AG04450 (cell line): ENCODE results near the gene SPA17. TPM values are rescaled to one million over a fixed set of nuclear protein-coding genes. Genes with fewer than 3 reads are reported as not detected.

Experiments
- CTCF ChIA-PET: fragments of 300-600, 350-600 bp; formaldehyde crosslinking; extraction: SDS; loops from one replicate; lab custom pipeline; 2022; ENCODE audit warnings: antibody characterized with exemption, inconsistent platforms; lab: Charles Lee
- POLR2A ChIA-PET: fragments of 350-600 bp; formaldehyde crosslinking; extraction: SDS; loops from one replicate; lab custom pipeline; 2021; ENCODE audit warnings: antibody characterized with exemption, inconsistent platforms; lab: Yijun Ruan, JAX
- DNase-seq: peaks from one replicate; pipeline ENCODE4 v3.0.0-alpha.2; 2011; ENCODE audit warnings: low read depth, low spot score
- H3K27ac ChIP-seq: one replicate; pipeline ENCODE4 v1.5.1; 2012; ENCODE audit warnings: low read depth, low read length, control low read depth
- H3K27me3 ChIP-seq: one replicate; pipeline ENCODE4 v1.6.0; 2012; ENCODE audit warnings: low read length; ENCODE audit not compliant: control insufficient read depth, insufficient read depth
- H3K4me3 ChIP-seq: 2 replicates; pipeline ENCODE4 v1.5.1; 2011; ENCODE audit warnings: mild to moderate bottlenecking, low read depth, low read length, control low read depth
- H3K9me3 ChIP-seq: 2 replicates; pipeline ENCODE4 v1.5.1; 2012; ENCODE audit warnings: low read length; ENCODE audit not compliant: control insufficient read depth, insufficient read depth
- CTCF ChIP-seq: IDR thresholded peaks from 2 replicates; pipeline ENCODE4 v1.5.1; 2011; ENCODE audit warnings: low read depth, low read length, control low read depth, inconsistent platforms
- polyA plus RNA-seq: library from polyadenylated mRNA; depleted of rRNA; stranded (reverse); fragments of >200 nt; gene quantifications from 2 replicates; pipeline ENCODE4 v1.2.3, GENCODE V29; 2011

Gene SPA17
- polyA plus RNA-seq, 1 experiment = 8.4 TPM

DNA sequence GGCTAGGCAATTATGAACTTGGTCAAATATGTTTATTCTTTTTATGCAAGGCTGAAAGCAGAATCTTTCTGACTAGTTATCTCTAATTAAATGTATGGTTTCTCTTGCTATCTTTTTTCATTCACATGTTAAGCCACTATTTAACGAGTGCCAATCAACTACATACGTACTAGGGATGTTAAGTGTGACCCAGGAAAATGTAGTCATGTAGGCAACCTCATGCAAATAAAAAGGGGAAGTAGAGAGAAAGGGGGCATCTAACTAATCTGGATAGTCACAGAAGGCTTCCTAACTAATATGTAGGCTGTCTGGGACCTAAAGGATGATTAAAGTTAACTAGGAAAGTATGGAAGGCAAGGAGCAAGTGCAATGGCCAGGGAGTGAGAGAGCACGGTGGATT, 27.6 kb upstream of the SPA17 start:
- POLR2A ChIA-PET = no interaction called here
- H3K9me3 ChIP-seq = no peaks in the 10 kb centered on the region
- no peak overlapping the region for H3K27ac ChIP-seq
- no peak for TF ChIP-seq CTCF
- CTCF ChIA-PET = interaction anchor here (1.0 to 5.0 kb wide), 6 partner anchors 23 to 220 kb away, joined by 4 to 107 read pairs (median 26); no protein-coding TSS in a partner anchor
- no peak overlapping the region for H3K4me3 ChIP-seq
- no peak for DNase-seq
- H3K27me3 ChIP-seq = no peaks in the 10 kb centered on the region

- Histone ChIP-seq H3K27ac (no peak overlapping the region), H3K9me3 (no peaks in the 10 kb centered on the region), H3K4me3 (no peak overlapping the region), H3K27me3 (no peaks in the 10 kb centered on the region)
- TF ChIP-seq CTCF = no peak
- POLR2A ChIA-PET = no interaction called here
- CTCF ChIA-PET = interaction anchor here (0.5 to 5.0 kb wide), 4 partner anchors 20 to 232 kb away, joined by 4 to 29 read pairs (median 6); partner anchors contain the start of gene ROBO3
- DNase-seq = no peak
These were observed 25.1 kb upstream of the SPA17 start for GRCh38 chr11:124648610-124649009.

DNA sequence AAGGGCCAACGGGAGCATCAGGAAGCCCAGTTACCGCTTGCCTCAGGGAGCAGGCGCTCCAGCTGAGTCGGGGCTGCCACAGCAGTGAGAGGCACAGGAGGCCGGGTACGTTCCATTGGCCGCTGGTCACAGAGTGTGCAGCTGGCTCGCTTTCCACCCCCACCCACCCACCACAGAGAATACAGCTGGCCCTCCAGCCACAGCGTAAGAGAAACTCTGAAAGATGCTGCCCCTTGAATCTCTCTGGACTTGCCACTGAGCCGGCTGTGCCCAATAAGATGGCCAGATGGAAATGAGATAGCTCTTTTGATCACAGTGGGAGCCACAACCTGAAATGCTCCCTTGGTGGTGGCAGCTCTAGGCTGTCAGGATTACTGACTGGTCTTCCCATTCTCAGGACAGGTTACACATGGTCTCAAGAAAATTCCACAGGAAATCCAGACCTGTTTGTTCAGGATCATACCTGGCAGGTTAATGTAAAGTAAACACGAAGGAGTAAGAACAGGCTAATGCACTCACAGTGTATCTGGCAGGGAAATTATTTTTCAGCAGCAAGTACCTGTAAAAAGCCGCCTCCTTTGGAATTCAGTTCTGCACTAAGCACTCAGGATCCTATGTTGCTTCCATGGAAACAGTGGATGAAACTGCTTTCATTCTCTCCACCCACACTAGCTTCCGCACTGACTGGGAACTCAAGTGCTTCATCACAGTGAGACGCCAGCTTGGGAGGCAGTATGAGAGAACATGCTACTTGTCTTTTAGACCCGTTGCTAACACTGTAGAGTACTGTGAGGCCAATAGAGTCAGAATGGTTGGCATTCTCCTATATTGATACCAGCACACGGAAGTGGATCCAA, 16.7 kb upstream of the SPA17 start:
- ChIA-PET CTCF (interaction anchor here (1.2 to 4.4 kb wide), 3 partner anchors 13 to 180 kb away, joined by 5 to 20 read pairs (median 8); no protein-coding TSS in a partner anchor), POLR2A (interaction anchor here (0.6 to 0.7 kb wide), 2 partner anchors 125 to 240 kb away, joined by 3 to 5 read pairs; no protein-coding TSS in a partner anchor)
- no peaks in the 10 kb centered on the region for H3K27me3 ChIP-seq

DNA sequence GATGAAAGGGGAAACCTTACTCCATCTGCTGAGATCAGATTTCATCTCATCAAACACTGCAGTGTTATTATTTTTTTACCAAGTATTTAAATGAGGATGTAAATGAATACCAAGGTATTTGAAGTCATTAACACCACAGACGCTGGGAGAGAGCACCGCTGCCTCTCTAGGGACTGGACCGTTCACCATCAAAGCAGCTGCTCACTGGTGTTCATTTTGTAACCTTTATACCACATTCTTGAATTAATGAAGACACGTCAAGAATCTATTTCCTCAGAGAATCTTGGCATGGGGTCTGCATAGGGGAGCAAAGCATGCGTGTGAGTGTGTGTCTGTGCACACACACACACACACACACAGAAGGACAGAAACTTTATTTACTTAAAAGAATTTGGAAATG, 15.8 kb upstream of the SPA17 start:
- CTCF ChIA-PET = interaction anchor here (4.4 kb wide), 1 partner anchor 14 kb away, joined by 20 read pairs; no protein-coding TSS in a partner anchor
- Histone ChIP-seq H3K27ac (no peak overlapping the region), H3K9me3 (no peaks in the 10 kb centered on the region), H3K27me3 (no peaks in the 10 kb centered on the region), H3K4me3 (no peak overlapping the region)
- DNase-seq = no peak
- TF ChIP-seq CTCF = no peak
- POLR2A ChIA-PET = no interaction called here

More for the DNA sequence above, 16.7 kb upstream of the SPA17 start:
- H3K27ac ChIP-seq = no peak overlapping the region
- no peak for TF ChIP-seq CTCF
- H3K4me3 ChIP-seq = no peak overlapping the region
- no peak for DNase-seq
- H3K9me3 ChIP-seq = no peaks in the 10 kb centered on the region

DNA sequence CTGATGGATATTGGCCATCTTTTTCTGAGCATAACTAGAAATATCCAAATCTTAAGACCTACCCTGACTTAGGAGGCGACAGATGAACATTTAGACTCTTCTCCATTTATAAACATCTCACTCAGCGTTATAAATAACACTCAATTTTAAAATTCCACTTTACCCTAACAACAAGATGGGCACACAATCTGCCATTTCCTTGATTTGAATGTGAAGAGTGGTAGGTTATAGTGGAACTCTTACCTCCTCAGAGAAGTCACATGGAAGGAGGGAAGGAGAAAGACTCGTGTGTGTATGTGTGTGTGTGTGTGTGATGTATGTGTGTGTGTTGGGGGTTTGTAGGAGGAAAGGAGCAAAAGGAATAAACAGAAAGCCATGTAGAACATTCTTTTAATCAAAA, 15.2 kb upstream of the SPA17 start:
- POLR2A ChIA-PET = no interaction called here
- DNase-seq = no peak
- Histone ChIP-seq H3K9me3 (no peaks in the 10 kb centered on the region), H3K27ac (no peak overlapping the region), H3K27me3 (no peaks in the 10 kb centered on the region), H3K4me3 (no peak overlapping the region)
- CTCF ChIA-PET = interaction anchor here (0.9 kb wide), 1 partner anchor 11 kb away, joined by 3 read pairs; no protein-coding TSS in a partner anchor
- no peak for TF ChIP-seq CTCF
